ENCODE measurements around the gene GRIK5. TPM values are rescaled to one million over a fixed set of nuclear protein-coding genes. Genes with fewer than 3 reads are reported as not detected.
"Not testable (repeated sequence)": the region's sequence is repeated elsewhere in the genome, so short reads cannot be mapped to it uniquely, and the experiment has no call there.

GRIK5 gene
- total RNA-seq, 1 experiment from 2014 or later, result 0.06 TPM

GRCh38 chr19:42052241-42052863 is 17.7 kb downstream of the GRIK5 start:
- no peak for DNase-seq (ENCODE audit: low read depth)

GRCh38 chr19:42051166-42052115 is 18.6 kb downstream of the GRIK5 start:
- DNase-seq (ENCODE audit: low read depth), result no peak

- DNase-seq (ENCODE audit: low read depth), result no peak
Measured at GRCh38 chr19:42048992-42049391, 21.0 kb downstream of the GRIK5 start.

GRCh38 chr19:42045575-42045974 is 24.4 kb downstream of the GRIK5 start:
- DNase-seq (ENCODE audit: low read depth), result no peak

GRCh38 chr19:42042455-42043170 is 27.4 kb downstream of the GRIK5 start:
- no peak for DNase-seq (ENCODE audit: low read depth)

- not testable (repeated sequence) for DNase-seq (ENCODE audit: low read depth)
Measured at GRCh38 chr19:42040491-42040890, 29.5 kb downstream of the GRIK5 start.

GRCh38 chr19:42040031-42040430 is 30.0 kb downstream of the GRIK5 start:
- no peak for DNase-seq (ENCODE audit: low read depth)

GRCh38 chr19:42038666-42039065 is 31.3 kb downstream of the GRIK5 start:
- DNase-seq (ENCODE audit: low read depth), result no peak

GRCh38 chr19:42037649-42038048 is 32.4 kb downstream of the GRIK5 start:
- no peak for DNase-seq (ENCODE audit: low read depth)

GRCh38 chr19:42034640-42035391 is 35.2 kb downstream of the GRIK5 start:
- peak; percentile 65 for DNase-seq (ENCODE audit: low read depth)

- DNase-seq (ENCODE audit: low read depth), result no peak
Measured at GRCh38 chr19:42033413-42033812, 36.6 kb downstream of the GRIK5 start.

- DNase-seq (ENCODE audit: low read depth), result no peak
Measured at GRCh38 chr19:42032431-42032830, 37.6 kb downstream of the GRIK5 start.

- DNase-seq (ENCODE audit: low read depth), result no peak
Measured at GRCh38 chr19:42030645-42031440, 39.2 kb downstream of the GRIK5 start.

GRCh38 chr19:42028304-42029216 is 41.4 kb downstream of the GRIK5 start:
- no peak for DNase-seq (ENCODE audit: low read depth)

GRCh38 chr19:42024622-42025111 is 45.3 kb downstream of the GRIK5 start:
- no peak for DNase-seq (ENCODE audit: low read depth)

- no peak for DNase-seq (ENCODE audit: low read depth)
Measured at GRCh38 chr19:42023943-42024260, 46.1 kb downstream of the GRIK5 start.

GRCh38 chr19:42023121-42023942 is 46.7 kb downstream of the GRIK5 start:
- no peak for DNase-seq (ENCODE audit: low read depth)

- no peak for DNase-seq (ENCODE audit: low read depth)
Measured at GRCh38 chr19:42022616-42023015, 47.4 kb downstream of the GRIK5 start.

- DNase-seq (ENCODE audit: low read depth), result no peak
Measured at GRCh38 chr19:42021185-42021584, 48.8 kb downstream of the GRIK5 start.

Measured in LHCN-M2 (cell line).